Osteocyte (in vitro differentiated cells): ENCODE measurements around the gene TICAM2. TPM values are rescaled to one million over a fixed set of nuclear protein-coding genes. Genes with fewer than 3 reads are reported as not detected.

Experiments used
- DNase-seq: peaks from one replicate; pipeline ENCODE4 v3.0.0; 2021; ENCODE audit warnings: mixed read lengths; ENCODE audit not compliant: unreplicated experiment; ENCODE audit errors: extremely low spot score
- H3K27ac Mint-ChIP-seq: one replicate; pipeline ENCODE4 v1.8.0; 2021; ENCODE audit warnings: mild to moderate bottlenecking, mixed read lengths; ENCODE audit not compliant: unreplicated experiment
- H3K27me3 Mint-ChIP-seq: one replicate; pipeline ENCODE4 v1.8.0; 2021; ENCODE audit warnings: mixed read lengths; ENCODE audit not compliant: unreplicated experiment
- H3K36me3 Mint-ChIP-seq: one replicate; pipeline ENCODE4 v1.8.0; 2021; ENCODE audit warnings: mixed read lengths; ENCODE audit not compliant: unreplicated experiment
- H3K4me1 Mint-ChIP-seq: one replicate; pipeline ENCODE4 v1.8.0; 2021; ENCODE audit warnings: mixed read lengths; ENCODE audit not compliant: unreplicated experiment
- H3K4me3 Mint-ChIP-seq: one replicate; pipeline ENCODE4 v1.8.0; 2021; ENCODE audit warnings: mild to moderate bottlenecking, moderate library complexity, mixed read lengths; ENCODE audit not compliant: unreplicated experiment
- H3K9me3 Mint-ChIP-seq: one replicate; pipeline ENCODE4 v1.8.0; 2021; ENCODE audit warnings: mixed read lengths; ENCODE audit not compliant: unreplicated experiment
- CTCF ChIP-seq: fragments of 200-600 bp; sonication (generic); IDR thresholded peaks from 2 replicates; pipeline ENCODE4 v1.5.0; 2021; ENCODE audit warnings: antibody characterized with exemption, mild to moderate bottlenecking, moderate library complexity
- total RNA-seq: library from RNA; stranded (reverse); gene quantifications from 2 replicates; pipeline ENCODE4 v1.2.1, GENCODE V29; 2021

The TICAM2 gene
- total RNA-seq, 1 donor from 2014 or later, result 2.8 TPM

GRCh38 chr5:115548683-115549082 lies 53.6 kb downstream of the TICAM2 start:
- Mint-ChIP-seq H3K4me1 (peaks cover 8% of the 10 kb centered on the region), H3K36me3 (no peaks in the 10 kb centered on the region), H3K27ac (no peak overlapping the region), H3K27me3 (no peaks in the 10 kb centered on the region), H3K4me3 (no peak overlapping the region), H3K9me3 (no peaks in the 10 kb centered on the region)
- DNase-seq, result no peak
- TF ChIP-seq CTCF, result no peak

GRCh38 chr5:115545351-115545882 lies 56.9 kb downstream of the TICAM2 start:
- DNase-seq, result no peak
- peak overlapping the region; percentile 94 for H3K27ac Mint-ChIP-seq
- peaks cover 30% of the 10 kb centered on the region for H3K4me1 Mint-ChIP-seq
- no peak for TF ChIP-seq CTCF
- peaks cover 6% of the 10 kb centered on the region for H3K36me3 Mint-ChIP-seq
- H3K4me3 Mint-ChIP-seq, result peak overlapping the region; percentile 79
- H3K9me3 Mint-ChIP-seq, result no peaks in the 10 kb centered on the region
- H3K27me3 Mint-ChIP-seq, result no peaks in the 10 kb centered on the region

GRCh38 chr5:115544436-115545350 lies 57.6 kb downstream of the TICAM2 start, which contains the start of gene FEM1C:
FEM1C (minus strand) TSS chr5:115544775; CDS start chr5:115543493, 1,282 bp downstream.
- peak; percentile 99 for DNase-seq
- peak within 1 kb of the TSS; percentile 95 for H3K4me3 Mint-ChIP-seq
- no peaks in the 10 kb centered on the region for H3K9me3 Mint-ChIP-seq
- no peaks in the 10 kb centered on the region for H3K27me3 Mint-ChIP-seq
- H3K36me3 Mint-ChIP-seq, result peaks cover 13% of the 10 kb centered on the region
- peak within 1 kb of the TSS; percentile 99 for H3K27ac Mint-ChIP-seq
- no peak for TF ChIP-seq CTCF
- H3K4me1 Mint-ChIP-seq, result peaks cover 37% of the 10 kb centered on the region

- Mint-ChIP-seq H3K27ac (peak overlapping the region; percentile 99), H3K4me1 (peaks cover 42% of the 10 kb centered on the region), H3K27me3 (no peaks in the 10 kb centered on the region), H3K36me3 (peaks cover 20% of the 10 kb centered on the region), H3K9me3 (no peaks in the 10 kb centered on the region), H3K4me3 (peak overlapping the region; percentile 95)
- no peak for TF ChIP-seq CTCF
- no peak for DNase-seq
These were observed 58.2 kb downstream of the TICAM2 start for GRCh38 chr5:115544043-115544435.
